Measurements from ENCODE around the gene RIOK3. TPM values are rescaled to one million over a fixed set of nuclear protein-coding genes. Genes with fewer than 3 reads are reported as not detected.

RIOK3 gene
- total and polyA plus RNA-seq, 2 of the 4 experiments (the other 2 are of a cell fraction) = 21.5 to 38.9 TPM

DNA sequence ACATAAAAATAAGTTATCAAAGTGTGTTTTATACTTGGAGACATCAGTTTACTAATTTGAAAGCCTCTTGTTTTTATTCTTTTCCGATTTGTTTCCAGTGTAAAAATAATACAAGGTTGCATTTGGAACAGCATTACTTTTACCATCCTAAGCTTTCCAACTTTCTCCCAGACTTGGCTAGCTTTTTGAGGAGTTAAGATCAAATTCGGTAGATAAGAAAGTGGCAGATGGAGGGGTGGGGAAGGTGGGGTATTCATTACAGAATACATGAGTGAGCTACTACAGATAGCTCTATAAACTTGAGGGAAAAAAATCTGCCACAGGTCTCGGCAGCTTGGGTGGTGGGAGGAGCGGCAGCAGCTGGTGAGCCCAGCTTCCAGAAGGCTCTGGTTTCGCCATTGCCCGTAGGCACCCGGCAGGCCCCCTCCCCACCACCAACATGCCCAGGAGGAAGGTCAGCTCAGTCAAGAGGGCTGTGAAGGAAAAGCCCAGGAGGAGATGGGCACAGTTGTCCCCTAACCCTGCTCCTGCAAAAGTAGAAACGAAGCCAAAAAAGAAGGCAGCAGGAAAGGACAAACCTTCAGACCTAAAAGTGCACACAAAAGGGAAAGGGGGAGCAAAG is 31.6 kb downstream of the RIOK3 start:
- ChIA-PET POLR2A (ENCODE audit: unreplicated experiment) (interaction anchor here (0.6 kb wide), 1 partner anchor 10 kb away, joined by 3 read pairs; no protein-coding TSS in a partner anchor), CTCF (no interaction called here)
- no peak overlapping the region for H3K14ac ChIP-seq (replicated peaks; ENCODE audit: low read depth, low read length)
- no peak for TF ChIP-seq RFX5 (IDR thresholded peaks at IDR 0.05; ENCODE audit: low read depth, low read length)
- no peak overlapping the region for H3K56ac ChIP-seq (ENCODE audit: extremely low read depth, insufficient read depth, low read length)
- DNase-seq (no peak), ATAC-seq (ENCODE audit: low read depth) (no peak)
- H2BK5ac ChIP-seq (ENCODE audit: low read depth, low read length, poor library complexity, severe bottlenecking) = no peak overlapping the region
- no peak overlapping the region for H3K23ac ChIP-seq (ENCODE audit: low read depth, low read length)
- H4K91ac ChIP-seq (ENCODE audit: insufficient read depth, low read depth, low read length) = no peak overlapping the region
- no CpG with 5 or more reads among the region's 8 CpGs for WGBS, 2 experiments (ENCODE audit: extremely low coverage in 2 of 2, insufficient read length in 1 of 2)
- H3K4ac ChIP-seq (ENCODE audit: low read depth, low read length) = no peak overlapping the region
- no peak overlapping the region for H3K27ac ChIP-seq (ENCODE audit: insufficient read depth, low read length)
- in situ Hi-C loops (cut with MboI; ENCODE audit: low sequenced_read_pairs) = no loop called here
- H3K18ac ChIP-seq (ENCODE audit: low read depth, low read length) = no peak overlapping the region
- peaks cover 5% of the 10 kb centered on the region; the same call in 1 of the 2 replicates for H3K4me1 ChIP-seq (ENCODE audit: control insufficient read depth, insufficient read depth, low read length)
- BruUV-seq (replicated peaks) = no TSS peak
- no peak overlapping the region for H4K8ac ChIP-seq (ENCODE audit: low read depth in 2 of 2, low read length in 2 of 2)
- H2AK9ac ChIP-seq (replicated peaks; ENCODE audit: low read depth, low read length, poor library complexity) = no peak overlapping the region
- no peaks in the 10 kb centered on the region for H3K9me3 ChIP-seq (ENCODE audit: control insufficient read depth, insufficient read depth, low read length)
- H3K9me1 ChIP-seq (ENCODE audit: insufficient read depth, low read length) = no peaks in the 10 kb centered on the region
- no peak overlapping the region for H3K9ac ChIP-seq (ENCODE audit: low read depth, low read length)
- no peak overlapping the region for H2AK5ac ChIP-seq (ENCODE audit: low read depth, low read length)
- H2BK20ac ChIP-seq (ENCODE audit: low read depth, low read length) = no peak overlapping the region
- no peak overlapping the region for H3K4me3 ChIP-seq (ENCODE audit: insufficient read depth, low read depth, low read length)
- H3K36me3 ChIP-seq (ENCODE audit: control insufficient read depth, insufficient read depth, low read length) = peaks cover 19% of the 10 kb centered on the region
- no peak overlapping the region for H2BK15ac ChIP-seq (ENCODE audit: low read depth, low read length)
- H3K27me3 ChIP-seq (ENCODE audit: control insufficient read depth, insufficient read depth, low read length) = no peaks in the 10 kb centered on the region
- H3K4me2 ChIP-seq (ENCODE audit: low read depth, low read length) = no peak overlapping the region
- H2AFZ ChIP-seq (replicated peaks; ENCODE audit: low read length, poor library complexity) = no peak overlapping the region
- H3K79me1 ChIP-seq (ENCODE audit: low read depth in 1 of 2, low read length in 2 of 2) = no peaks in the 10 kb centered on the region
- H4K5ac ChIP-seq (ENCODE audit: low read depth, low read length) = no peak overlapping the region
- dilution Hi-C loops (cut with HindIII; ENCODE audit: low sequenced_read_pairs, unreplicated experiment) = no loop called here
- H2BK120ac ChIP-seq (ENCODE audit: low read depth, low read length) = no peak overlapping the region
- no peaks in the 10 kb centered on the region for H4K20me1 ChIP-seq (ENCODE audit: insufficient read depth, low read length)
- intact Hi-C loops (cut with micrococcal nuclease) = no loop called here
